Activated T-cell treated with anti-CD3 and anti-CD28 coated beads for 48 hours (primary cell): ENCODE data around the gene SIRT3.
A peak's percentile ranks its signal among the peaks of the same experiment; 100 is the strongest.
"Not testable (repeated sequence)": the region's sequence is repeated elsewhere in the genome, so short reads cannot be mapped to it uniquely, and the experiment has no call there.

Source experiments
- DNase-seq: peaks from one replicate; pipeline ENCODE4 v3.0.0-alpha.2; 2020; ENCODE audit warnings: low read depth

The SIRT3 gene

DNA sequence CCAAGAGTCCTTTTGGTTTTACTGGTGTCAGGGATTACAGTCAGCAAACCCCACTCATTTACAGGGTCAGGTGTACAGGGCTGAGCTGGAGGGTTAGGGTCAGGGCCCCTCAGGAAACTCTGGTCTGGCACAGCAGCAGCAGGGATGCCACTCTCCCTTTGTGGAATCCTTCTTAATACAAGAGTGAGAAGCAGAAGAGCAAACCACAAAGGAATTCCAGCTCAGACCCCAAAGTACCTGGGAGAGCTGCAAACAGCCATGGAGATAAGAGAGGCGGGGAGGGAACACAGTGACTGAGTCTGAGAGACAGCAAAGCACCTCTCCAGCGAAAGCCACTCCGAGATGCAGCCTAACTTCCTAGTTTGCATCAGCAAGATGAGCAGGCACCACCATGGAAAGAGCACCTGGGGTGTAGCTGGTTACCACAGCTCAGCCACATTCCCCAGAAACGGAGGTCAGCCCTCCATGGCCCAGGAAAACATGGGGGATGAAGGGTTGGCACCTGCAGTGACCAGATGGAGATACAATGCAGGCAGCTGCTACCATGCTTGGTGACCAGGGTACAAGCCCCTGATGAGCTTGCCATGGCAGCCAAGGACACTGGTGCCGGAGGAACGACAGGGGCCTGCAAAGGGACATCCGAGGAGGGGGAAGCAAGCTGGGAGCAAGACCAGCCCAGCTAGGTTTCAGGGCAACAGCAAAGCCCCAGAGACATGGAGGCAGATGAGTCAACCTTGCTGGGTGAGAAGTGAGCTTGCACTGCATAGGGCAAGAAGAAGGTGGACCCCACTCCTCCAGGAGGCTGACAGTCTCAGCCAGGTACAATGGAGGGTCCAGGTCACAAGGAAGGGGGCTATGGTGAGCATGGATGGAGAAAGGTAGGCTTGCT is 32.8 kb downstream of the SIRT3 start:
- no peak for DNase-seq

DNA sequence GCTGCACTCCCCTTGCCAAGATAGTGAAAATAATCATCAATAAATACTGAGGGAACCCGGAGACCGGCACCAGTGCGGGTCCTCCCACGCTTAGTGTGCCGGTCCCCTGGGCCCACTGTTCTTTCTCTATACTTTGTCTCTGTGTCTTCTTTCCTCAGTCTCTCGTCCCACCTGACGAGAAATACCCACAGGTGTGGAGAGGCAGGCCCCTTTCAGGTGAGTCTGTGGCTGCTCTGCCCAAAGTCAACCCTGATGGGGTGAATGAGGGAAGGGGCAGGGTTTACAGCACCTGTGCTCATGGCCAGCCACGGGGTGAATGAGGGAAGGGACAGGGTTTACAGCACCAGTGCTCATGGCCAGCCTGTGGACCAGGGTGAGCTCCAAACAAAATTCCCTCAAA is 33.7 kb downstream of the SIRT3 start:
- DNase-seq, result no peak

DNA sequence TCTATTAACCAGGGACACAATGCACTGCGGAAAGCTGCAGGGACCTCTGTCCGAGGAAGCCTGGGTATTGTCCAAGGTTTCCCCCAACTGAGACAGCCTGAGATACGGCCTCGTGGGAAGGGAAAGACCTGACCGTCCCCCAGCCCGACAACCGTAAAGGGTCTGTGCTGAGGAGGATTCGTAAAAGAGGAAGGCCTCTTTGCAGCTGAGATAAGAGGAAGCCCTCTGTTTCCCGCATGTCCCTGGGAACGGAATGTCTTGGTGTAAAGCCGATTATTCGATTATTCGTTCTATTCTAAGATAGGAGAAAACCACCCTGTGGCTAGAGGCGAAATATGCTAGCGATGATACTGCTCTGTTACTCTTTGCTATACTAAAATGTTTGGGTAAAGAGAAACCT is 34.2 kb downstream of the SIRT3 start:
- DNase-seq, result no peak

DNA sequence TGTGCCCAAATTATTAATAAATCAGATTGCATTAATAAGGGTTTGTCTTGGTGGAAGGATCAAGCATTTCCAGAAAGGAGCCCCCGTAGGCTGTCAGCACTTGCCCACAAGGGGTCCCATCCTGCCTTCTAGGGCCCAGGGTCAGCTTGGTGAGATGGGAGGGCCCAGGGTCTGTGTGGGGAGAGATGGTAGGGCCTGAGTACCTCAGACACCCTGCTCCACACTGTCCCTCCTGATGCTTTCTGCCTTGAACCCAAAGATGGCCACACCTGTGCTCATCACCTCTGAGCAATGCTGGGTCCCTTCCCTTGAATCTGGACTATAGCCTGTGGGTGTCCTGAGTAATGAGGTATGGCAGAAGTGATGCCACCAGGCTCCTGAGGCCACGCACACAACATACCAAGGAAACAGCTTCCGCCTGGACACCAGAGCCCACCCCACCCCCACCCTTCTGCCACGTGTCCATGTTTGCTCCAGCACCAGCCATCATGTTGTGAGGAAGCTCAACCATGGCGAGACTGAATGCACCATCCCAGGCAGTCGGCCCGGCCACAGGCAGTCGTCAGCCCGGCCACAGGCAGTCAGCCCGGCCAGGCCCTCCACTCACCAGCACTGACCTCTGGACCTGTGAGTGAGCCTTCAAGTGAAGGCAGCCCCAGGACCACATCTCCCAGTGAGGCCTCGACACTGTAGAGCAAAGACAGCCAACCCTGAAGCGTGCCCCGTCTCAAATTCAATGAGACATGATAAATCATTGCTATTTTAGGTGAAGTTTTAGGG is 35.7 kb downstream of the SIRT3 start:
- no peak for DNase-seq

DNA sequence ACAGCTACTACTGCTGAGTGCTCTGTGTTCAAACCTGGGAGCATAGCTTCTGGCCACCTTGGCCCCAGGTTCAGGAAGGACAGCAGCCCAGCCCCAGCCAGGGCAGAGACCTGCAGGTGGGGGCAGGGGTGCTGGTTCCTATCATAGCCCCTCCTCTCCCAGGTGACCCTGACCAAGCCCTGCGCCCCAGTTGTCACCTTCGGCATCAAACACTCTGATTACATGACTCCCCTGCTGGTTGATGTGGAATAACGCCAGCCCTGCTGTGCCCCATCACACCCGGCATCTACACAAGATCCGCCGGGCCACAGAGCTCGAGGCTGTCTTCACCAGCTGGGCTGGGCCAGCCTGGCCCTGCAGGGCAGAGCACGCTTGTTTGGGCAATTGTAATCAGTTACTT is 36.4 kb downstream of the SIRT3 start:
- no peak for DNase-seq

DNA sequence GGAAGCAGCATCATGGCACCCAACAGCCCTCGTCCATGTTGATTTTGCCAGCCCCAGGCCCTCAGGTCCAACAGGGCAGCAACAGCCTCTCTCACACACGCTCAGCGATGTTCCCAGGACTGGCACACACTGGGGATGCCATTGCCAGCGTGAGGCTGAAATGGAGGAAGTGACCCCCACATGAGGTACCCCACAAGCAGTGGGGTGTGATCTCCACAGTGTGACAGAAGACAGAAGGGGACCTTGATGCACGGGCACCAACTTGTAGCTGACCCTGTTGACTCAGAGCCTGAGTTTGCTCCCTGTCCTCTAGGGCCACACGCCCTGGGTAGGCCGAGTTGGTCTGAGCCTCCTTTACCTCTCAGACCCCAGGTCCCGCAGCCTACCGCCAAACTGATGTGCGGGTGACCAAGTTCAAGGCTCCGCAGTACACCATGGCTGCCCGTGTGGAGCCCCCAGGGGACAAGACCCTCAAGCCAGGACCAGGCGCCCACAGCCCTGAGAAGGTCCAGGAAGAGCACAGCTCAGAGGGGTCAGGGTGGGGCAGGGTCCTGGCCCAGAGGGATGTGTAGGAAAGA is 37.0 kb downstream of the SIRT3 start:
- no peak for DNase-seq

DNA sequence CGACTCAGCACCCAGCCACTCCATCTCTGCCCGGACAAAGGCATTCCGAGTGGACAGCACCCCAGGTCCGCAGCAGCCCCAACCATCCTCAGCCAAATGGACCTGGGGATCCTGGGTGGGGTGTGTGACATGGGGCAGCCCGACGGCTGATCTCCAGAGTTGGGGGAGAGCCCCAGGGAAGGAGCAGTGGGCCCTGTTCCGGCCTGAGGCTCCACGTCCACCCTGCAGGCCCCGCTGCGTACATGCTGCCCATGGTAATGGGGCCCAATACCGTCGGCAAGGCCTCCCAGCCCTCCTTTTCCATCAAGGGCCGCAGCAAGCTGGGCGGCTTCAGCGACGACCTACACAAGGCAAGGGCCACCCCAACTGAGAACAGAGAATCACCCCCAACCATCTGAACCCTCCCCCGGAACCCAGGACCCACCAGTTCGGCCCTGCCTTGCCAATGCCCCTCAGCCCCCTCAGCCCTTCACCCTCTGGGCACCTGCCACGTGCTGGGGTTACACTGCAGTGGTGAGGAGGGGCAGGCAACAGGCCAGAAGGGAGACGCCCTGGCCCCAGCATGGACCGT is 37.8 kb downstream of the SIRT3 start:
- no peak for DNase-seq

DNA sequence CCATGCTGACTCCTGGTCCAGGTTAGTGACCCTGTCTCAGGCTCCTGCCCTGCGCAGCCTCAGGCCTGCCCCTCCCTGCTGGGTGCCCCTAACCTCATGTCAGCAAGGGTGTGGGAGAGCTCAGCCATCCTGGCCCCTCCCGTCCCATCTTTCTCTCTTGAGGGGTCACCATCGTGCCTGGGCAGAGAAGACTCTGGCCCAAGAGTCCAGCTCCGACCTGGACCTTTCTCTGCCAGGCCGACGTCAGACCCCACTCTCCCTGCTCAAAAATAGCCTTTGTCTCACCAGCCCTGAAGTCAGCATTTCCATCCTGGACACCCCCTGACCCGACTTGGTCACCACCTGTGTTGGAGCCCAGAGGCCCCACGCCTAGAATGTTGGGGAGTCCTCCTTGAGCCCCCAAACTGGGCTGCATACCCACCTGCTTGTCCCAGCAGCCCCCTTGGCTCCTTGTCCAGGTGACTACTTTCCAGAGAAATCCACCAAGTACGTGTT is 38.4 kb downstream of the SIRT3 start:
- no peak for DNase-seq

DNA sequence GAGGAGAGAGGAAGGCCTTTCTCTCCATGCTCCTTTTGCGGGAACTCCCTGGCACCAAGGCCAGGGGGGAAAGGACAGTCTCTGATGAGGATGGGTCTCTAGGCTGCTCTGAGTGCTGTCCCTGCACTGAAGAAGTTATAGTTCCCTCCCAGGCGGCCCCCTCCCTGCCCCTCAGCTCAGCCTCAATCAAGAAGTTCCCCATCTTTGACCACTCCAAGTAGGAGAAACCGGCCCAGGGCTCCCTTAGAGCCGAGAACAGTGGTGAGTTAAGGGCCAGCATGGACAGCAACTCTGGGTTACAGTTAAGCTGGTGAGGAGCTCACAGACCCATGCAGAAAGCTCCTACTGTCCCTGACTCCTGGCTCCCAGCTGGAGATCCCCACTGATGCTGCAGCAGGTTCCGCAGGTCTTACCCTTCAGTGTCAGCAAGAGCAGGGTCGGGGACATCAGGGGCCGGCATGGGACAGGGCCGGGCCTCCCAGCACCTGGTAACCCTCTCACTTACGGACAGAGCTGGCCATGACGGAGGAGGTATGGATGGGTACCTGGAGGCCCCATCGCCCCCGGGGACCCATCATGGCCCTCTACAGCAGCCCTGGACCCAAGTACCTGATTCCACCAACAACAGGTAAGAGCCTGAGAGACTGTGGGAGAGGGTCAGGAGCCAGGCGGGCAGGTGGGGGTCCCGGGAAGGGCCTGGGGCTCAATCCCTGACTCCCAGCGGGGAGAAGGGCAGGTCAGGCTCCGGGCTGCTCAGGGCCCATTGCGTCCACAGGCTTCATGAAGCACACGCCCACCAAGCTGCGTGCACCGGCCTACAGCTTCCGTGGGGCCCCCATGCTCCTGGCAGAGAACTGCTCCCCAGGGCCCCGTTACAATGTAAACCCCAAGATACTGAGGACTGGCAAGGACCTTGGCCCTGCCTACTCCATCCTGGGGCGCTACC is 39.1 kb downstream of the SIRT3 start:
- DNase-seq, result no peak

DNA sequence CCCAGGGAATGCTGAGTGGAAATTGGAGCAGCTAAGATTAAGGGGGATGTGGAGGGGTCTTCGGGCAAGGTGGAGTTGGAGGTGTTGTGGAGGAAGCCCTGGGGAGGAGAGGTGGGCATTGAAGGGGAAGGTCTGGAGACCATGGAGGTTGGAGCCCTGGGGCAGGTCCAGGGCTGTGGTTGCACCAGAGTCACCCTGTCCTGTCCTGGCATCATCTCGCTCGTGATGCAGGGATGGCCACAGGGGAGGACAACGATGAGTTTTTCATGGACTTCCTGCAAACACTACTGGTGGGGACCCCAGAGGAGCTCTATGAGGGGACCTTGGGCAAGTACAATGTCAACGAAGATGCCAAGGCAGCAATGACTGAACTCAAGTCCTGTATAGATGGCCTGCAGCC is 42.7 kb downstream of the SIRT3 start:
- DNase-seq, result not testable (repeated sequence)

DNA sequence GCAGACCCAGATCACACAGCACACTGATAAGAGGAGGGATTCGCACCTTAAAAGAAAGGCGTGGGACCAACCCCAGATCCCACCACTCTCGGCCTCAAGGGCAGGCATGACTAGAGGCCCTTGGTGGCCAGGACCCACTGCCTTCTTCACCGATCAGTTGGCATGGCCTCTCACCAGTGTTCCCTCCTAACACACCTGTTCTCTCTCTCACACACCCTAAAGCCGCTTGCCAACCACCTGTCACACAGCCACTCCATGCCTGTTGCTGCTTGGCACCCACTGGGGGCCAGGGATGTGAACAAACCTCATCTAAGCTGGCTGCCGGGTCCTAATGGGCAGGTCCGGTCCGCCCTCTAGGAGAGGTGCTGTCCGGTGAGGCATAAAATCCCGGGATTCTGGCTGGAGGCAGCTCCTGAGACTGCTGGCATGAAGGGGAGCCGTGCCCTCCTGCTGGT is 43.4 kb downstream of the SIRT3 start, which contains the start of gene SCGB1C1:
TSS of gene SCGB1C1 (plus strand) at position 405 of the 455 bp plus-strand sequence. CDS start at position 427, 22 bp downstream.
- not testable (repeated sequence) for DNase-seq

DNA sequence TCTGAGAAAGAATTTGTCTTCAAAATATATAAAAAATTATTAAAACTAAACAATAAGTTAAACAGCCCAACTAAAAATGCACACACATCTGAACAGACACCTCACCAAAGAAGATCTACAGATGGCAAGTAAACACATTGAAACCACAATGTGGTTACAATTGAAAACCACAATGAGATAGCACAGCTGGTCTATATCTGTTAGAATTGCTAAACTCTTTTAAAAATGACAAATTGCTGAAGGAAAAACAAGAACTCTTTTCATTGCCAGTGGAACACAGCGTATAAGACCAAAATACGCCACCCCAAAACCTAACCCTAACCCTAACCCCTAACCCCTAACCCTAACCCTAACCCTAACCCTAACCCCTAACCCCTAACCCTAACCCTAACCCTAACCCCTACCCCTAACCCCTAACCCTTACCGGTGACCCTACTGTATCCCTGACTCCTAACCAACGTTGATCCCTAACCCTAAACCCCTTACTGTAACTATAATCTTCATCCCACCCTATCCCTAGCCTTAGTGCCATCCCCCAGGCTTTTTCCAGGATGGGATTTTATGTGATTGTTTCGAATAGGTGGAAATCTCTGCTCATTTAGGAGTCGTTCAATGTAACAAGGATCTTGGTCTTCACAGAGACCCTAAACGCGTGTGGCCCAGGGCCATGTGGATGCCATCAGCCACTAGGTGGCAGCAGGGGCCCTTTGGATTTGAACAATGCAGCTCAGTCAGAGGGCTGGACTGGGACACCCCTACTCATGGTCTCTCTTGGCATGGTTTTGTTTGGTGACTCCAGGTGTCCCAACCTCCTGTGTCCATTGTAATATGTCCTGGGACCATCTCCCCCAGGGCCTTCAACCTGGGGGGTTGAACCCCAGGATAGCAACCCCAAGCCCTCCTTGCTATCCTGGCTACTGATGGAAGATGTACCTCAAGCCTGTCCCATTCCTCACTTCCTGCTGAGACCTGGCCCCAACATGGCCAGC is 44.4 kb downstream of the SIRT3 start:
- not testable (repeated sequence) for DNase-seq

DNA sequence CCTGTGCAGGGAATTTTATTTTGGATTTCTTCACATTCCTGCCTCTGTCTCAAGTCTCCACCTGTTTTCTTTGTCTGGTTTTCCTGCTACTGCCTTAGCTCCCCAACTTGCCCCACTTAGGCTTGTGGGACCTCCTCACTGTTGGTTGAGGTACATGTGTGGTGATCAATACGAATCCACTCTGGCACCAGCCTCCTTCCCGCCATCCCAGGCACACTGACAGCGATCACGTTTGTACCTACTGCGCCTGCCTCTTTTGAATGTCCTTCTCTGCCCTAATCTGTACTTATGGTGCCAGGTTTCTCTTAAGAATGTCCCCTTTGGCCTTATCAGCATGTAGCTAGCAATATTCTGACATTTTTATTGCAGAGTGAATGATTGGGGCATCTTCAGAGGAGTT is 45.6 kb downstream of the SIRT3 start:
- not testable (repeated sequence) for DNase-seq

DNA sequence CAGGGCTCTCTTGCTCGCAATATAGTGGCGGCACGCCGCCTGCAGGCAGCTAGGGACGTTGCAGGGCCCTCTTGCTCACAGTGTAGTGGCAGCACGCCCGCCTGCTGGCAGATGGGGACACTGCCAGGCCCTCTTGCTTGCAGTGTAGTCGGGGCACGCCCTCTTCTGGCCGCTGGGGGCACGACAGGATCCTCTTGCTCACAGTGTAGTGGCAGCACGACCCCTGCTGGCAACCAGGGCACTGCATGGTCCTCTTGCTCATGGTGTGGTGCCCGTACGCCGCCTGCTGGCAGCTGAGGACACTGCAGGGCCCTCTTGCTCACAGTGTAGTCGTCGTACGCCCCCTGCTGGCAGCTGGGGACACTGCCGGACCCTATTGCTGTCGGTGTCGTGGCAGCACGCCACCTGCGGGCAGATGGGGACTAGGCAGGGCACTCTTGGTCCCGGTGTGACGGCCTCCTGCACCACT is 46.3 kb downstream of the SIRT3 start:
- DNase-seq, result peak; percentile 65

DNA sequence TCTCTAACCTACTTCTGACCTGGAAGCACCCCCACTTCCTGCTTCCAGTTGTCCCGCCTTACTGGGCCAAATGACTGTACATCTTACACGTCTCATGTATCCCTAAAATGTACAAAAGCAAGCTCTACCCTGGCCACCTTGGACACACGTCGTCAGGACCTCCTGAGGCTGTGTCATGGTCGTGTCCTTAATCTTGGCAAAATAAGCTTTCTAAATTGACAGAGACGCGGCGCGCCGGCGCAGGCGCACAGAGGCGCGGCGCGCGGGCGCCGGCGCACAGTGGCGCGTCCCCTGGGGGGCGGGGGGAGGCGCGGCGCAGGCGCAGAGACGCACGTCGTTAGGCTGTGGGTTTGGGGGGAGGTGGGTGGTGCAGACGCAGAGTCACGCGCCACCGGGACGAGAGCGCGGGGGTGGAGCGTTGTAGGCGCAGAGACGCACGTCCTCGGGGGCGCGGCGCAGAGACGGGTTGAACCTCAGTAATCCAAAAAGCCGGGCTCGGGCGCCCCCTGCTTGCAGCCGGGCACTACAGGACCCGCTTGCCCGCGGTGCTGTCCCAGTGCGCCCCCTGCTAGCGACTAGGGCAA is 46.9 kb downstream of the SIRT3 start:
- not testable (repeated sequence) for DNase-seq

DNA sequence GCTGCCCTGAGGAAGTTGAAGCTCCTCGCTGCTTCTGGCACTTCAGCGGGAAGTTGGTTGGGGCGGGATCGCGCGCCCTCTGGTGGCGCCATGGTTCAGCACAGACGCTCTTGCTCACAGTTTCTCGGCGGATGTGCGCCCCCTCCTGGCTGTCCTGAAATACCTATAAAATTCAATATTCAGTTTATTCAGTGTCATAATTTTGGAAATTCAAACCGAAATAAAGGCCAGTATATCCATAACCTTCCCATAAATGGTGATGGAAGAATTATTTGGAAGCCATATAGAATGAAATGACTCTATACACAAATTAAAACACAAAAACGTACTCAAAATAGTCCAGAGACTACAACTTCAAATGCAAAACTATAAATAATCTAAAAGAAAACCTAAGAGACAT is 55.9 kb downstream of the SIRT3 start:
- DNase-seq, result not testable (repeated sequence)
